KG1 (cell line): ENCODE data around the gene PCGF1.
A peak's percentile ranks its signal among the peaks of the same experiment; 100 is the strongest.

Experiments
- DNase-seq: peaks from one replicate; lab custom pipeline; 2025; lab: John Stamatoyannopoulos, UW

PCGF1 gene

GRCh38 chr2:74507145-74507925 is at the start of gene PCGF1:
Gene PCGF1 (minus strand): TSS chr2:74507695. CDS start chr2:74507668, 27 bp downstream.
- peak; percentile 97 for DNase-seq

GRCh38 chr2:74556831-74557370 is 49.4 kb upstream of the PCGF1 start:
- DNase-seq, result no peak

- DNase-seq, result no peak
These were observed 48.7 kb upstream of the PCGF1 start for GRCh38 chr2:74556159-74556558.

- DNase-seq, result no peak
These were observed 48.2 kb upstream of the PCGF1 start for GRCh38 chr2:74555610-74556103.

- DNase-seq, result peak; percentile 31
These were observed 47.5 kb upstream of the PCGF1 start for GRCh38 chr2:74554820-74555531.

- no peak for DNase-seq
These were observed 46.7 kb upstream of the PCGF1 start, which contains the start of the genes DOK1 and LOXL3 for GRCh38 chr2:74553892-74554819. Gene DOK1 (plus strand): TSS chr2:74554720. CDS start chr2:74554755, 35 bp downstream. Gene LOXL3 (minus strand): TSS chr2:74553942. CDS start chr2:74552634, 1,308 bp downstream.

GRCh38 chr2:74552914-74553811 is 45.7 kb upstream of the PCGF1 start:
- DNase-seq, result no peak

- no peak for DNase-seq
These were observed 44.7 kb upstream of the PCGF1 start for GRCh38 chr2:74551942-74552913.

- DNase-seq, result no peak
These were observed 44.0 kb upstream of the PCGF1 start for GRCh38 chr2:74551530-74551929.

- DNase-seq, result no peak
These were observed 42.7 kb upstream of the PCGF1 start for GRCh38 chr2:74550231-74550630.

GRCh38 chr2:74548900-74549826 is 41.7 kb upstream of the PCGF1 start:
- DNase-seq, result no peak

- no peak for DNase-seq
These were observed 40.9 kb upstream of the PCGF1 start for GRCh38 chr2:74548285-74548899.

- no peak for DNase-seq
These were observed 38.5 kb upstream of the PCGF1 start for GRCh38 chr2:74546004-74546403.

- DNase-seq, result no peak
These were observed 37.1 kb upstream of the PCGF1 start for GRCh38 chr2:74544634-74545033.

- no peak for DNase-seq
These were observed 35.5 kb upstream of the PCGF1 start for GRCh38 chr2:74542978-74543377.

GRCh38 chr2:74540291-74540690 is 32.8 kb upstream of the PCGF1 start:
- no peak for DNase-seq

GRCh38 chr2:74538881-74539339 is 31.4 kb upstream of the PCGF1 start:
- peak; percentile 71 for DNase-seq

GRCh38 chr2:74537140-74537539 is 29.6 kb upstream of the PCGF1 start:
- no peak for DNase-seq
